Left renal cortex interstitium (tissue), 4 donors: ENCODE measurements around the gene DOCK11. TPM values are rescaled to one million over a fixed set of nuclear protein-coding genes. Genes with fewer than 3 reads are reported as not detected.

Experiments used
- DNase-seq, 4 donors: peaks; one replicate each; pipeline ENCODE4 v3.0.0-alpha.2; 2013; ENCODE audit warnings: low read depth in 4 of 4, low spot score in 2 of 4, missing footprints in 1 of 4
- polyA plus RNA-seq, 4 donors: library from polyadenylated mRNA; unstranded; fragments of 120-200 nt; gene quantifications; one replicate each; pipeline ENCODE4 v1.2.1, GENCODE V29; 2013; ENCODE audit not compliant: insufficient read length in 4 of 4

The DOCK11 gene
- polyA plus RNA-seq, 4 donors, result 16.9 to 20.8 (median 20.0) TPM

GRCh38 chrX:118528071-118528737, 32.6 kb downstream of the DOCK11 start:
- DNase-seq, result no peak

GRCh38 chrX:118530219-118530911, 34.8 kb downstream of the DOCK11 start:
- DNase-seq, result no peak

GRCh38 chrX:118534716-118535493, 39.3 kb downstream of the DOCK11 start:
- DNase-seq, result no peak

GRCh38 chrX:118536204-118536603, 40.6 kb downstream of the DOCK11 start:
- DNase-seq, result no peak

GRCh38 chrX:118536687-118537461, 41.3 kb downstream of the DOCK11 start:
- no peak for DNase-seq

GRCh38 chrX:118538386-118538785, 42.8 kb downstream of the DOCK11 start:
- no peak for DNase-seq

GRCh38 chrX:118540342-118540741, 44.7 kb downstream of the DOCK11 start:
- DNase-seq, result no peak

- no peak for DNase-seq
Observed at GRCh38 chrX:118541482-118541881, 45.9 kb downstream of the DOCK11 start.

- no peak for DNase-seq
Observed at GRCh38 chrX:118545510-118545909, 49.9 kb downstream of the DOCK11 start.

- no peak for DNase-seq
Observed at GRCh38 chrX:118548841-118549240, 53.2 kb downstream of the DOCK11 start.

GRCh38 chrX:118550792-118551191, 55.2 kb downstream of the DOCK11 start:
- DNase-seq, result no peak

GRCh38 chrX:118551426-118551825, 55.8 kb downstream of the DOCK11 start:
- no peak for DNase-seq

GRCh38 chrX:118552121-118552900, 56.7 kb downstream of the DOCK11 start:
- no peak for DNase-seq

- DNase-seq, result no peak
Observed at GRCh38 chrX:118553042-118553710, 57.6 kb downstream of the DOCK11 start.

- DNase-seq, result no peak
Observed at GRCh38 chrX:118554511-118554910, 58.9 kb downstream of the DOCK11 start.

- DNase-seq, result no peak
Observed at GRCh38 chrX:118558926-118559325, 63.3 kb downstream of the DOCK11 start.

- DNase-seq, result no peak
Observed at GRCh38 chrX:118560489-118560888, 64.9 kb downstream of the DOCK11 start.

- DNase-seq, result no peak
Observed at GRCh38 chrX:118562582-118563164, 67.1 kb downstream of the DOCK11 start.

GRCh38 chrX:118564498-118564897, 68.9 kb downstream of the DOCK11 start:
- DNase-seq, result no peak
